Gastroesophageal sphincter (tissue), 4 donors: ENCODE results near the gene PHKA2. TPM values are rescaled to one million over a fixed set of nuclear protein-coding genes. Genes with fewer than 3 reads are reported as not detected.
A peak's percentile ranks its signal among the peaks of the same experiment; 100 is the strongest.

Source experiments
- ATAC-seq: fragments of 150-250 bp; one replicate; pipeline ENCODE4 v1.9.1; 2016; ENCODE audit warnings: mild to moderate bottlenecking, moderate library complexity
- H3K27ac ChIP-seq, 4 donors: fragments of 200-600 bp; sonication (generic) in 3 of 4; 1 replicate in 3 of 4; 2 replicates in 1 of 4; pipeline ENCODE4 v1.5.1; 2016 to 2019
- H3K27me3 ChIP-seq: fragments of 200-600 bp; sonication (generic); one replicate; pipeline ENCODE4 v1.5.1; 2019
- H3K36me3 ChIP-seq, 2 donors: fragments of 200-600 bp; sonication (generic); one replicate each; pipeline ENCODE4 v1.5.1; 2019; ENCODE audit warnings: control low read depth in 1 of 2
- H3K4me1 ChIP-seq, 3 donors: fragments of 200-600 bp; sonication (generic); 1 replicate in 2 of 3; 2 replicates in 1 of 3; pipeline ENCODE4 v1.5.1; 2016 to 2019; ENCODE audit warnings: control low read depth in 2 of 3
- H3K4me3 ChIP-seq, 2 donors: fragments of 200-600 bp; sonication (generic); one replicate each; pipeline ENCODE4 v1.5.1; 2019; ENCODE audit warnings: mild to moderate bottlenecking in 1 of 2, moderate library complexity in 1 of 2
- H3K9me3 ChIP-seq, 3 donors: fragments of 200-600 bp; sonication (generic); one replicate each; pipeline ENCODE4 v1.5.1; 2017 to 2019; ENCODE audit warnings: control low read depth in 2 of 3
- CTCF ChIP-seq, 4 experiments: fragments of 200-600 bp in 2 of 4; fragments of 450-650 bp in 2 of 4; sonication (generic) in 1 of 4; IDR thresholded peaks; one replicate each; pipeline ENCODE4 v1.5.1; 2017 to 2019; ENCODE audit warnings: antibody characterized with exemption in 4 of 4, mild to moderate bottlenecking in 2 of 4, moderate library complexity in 2 of 4
- EP300 ChIP-seq: sonication (generic); formaldehyde crosslinking; IDR thresholded peaks from one replicate; pipeline ENCODE4 v1.6.1; 2017; ENCODE audit warnings: antibody characterized with exemption, mild to moderate bottlenecking
- POLR2A ChIP-seq, 2 donors: fragments of 450-650 bp; IDR thresholded peaks; one replicate each; pipeline ENCODE4 v1.6.1; 2017; ENCODE audit warnings: antibody characterized with exemption in 2 of 2, mild to moderate bottlenecking in 2 of 2, moderate library complexity in 1 of 2
- POLR2AphosphoS5 ChIP-seq: sonication (generic); formaldehyde crosslinking; IDR thresholded peaks from one replicate; pipeline ENCODE4 v1.6.1; 2017; ENCODE audit warnings: antibody characterized with exemption
- WGBS, 2 donors: methylation state at CpG; one replicate each; pipeline ENCODE4 v1.1.5; 2018; ENCODE audit warnings: low coverage in 1 of 2; 5-methylcytosine and 5-hydroxymethylcytosine counted together
- total RNA-seq, 4 donors: library from RNA; depleted of rRNA; stranded (reverse); fragments of >200 nt; gene quantifications; one replicate each; pipeline ENCODE4 v1.1.0, GENCODE V29; 2016

PHKA2 gene
- total RNA-seq, 4 donors from 2014 or later: 3.9 to 15.1 (median 13.2) TPM

- no peaks in the 10 kb centered on the region for H3K36me3 ChIP-seq
- H3K27ac ChIP-seq: no peak overlapping the region
- H3K4me1 ChIP-seq: peaks cover 0 to 13% (median 0%) of the 10 kb centered on the region in 3 donors
- H3K27me3 ChIP-seq: no peaks in the 10 kb centered on the region
- H3K9me3 ChIP-seq: no peaks in the 10 kb centered on the region
- ATAC-seq: no peak
- WGBS, 2 donors: 53% methylated on average over 2 of the region's 7 CpGs; no CpG with 5 or more reads in 1 of the 2 donors
- TF ChIP-seq EP300 (no peak), CTCF (IDR thresholded peaks at IDR 0.05) (no peak), POLR2A (IDR thresholded peaks at IDR 0.05) (no peak), POLR2AphosphoS5 (no peak)
- H3K4me3 ChIP-seq: no peak overlapping the region
Observed at GRCh38 chrX:18877469-18877868, 106.4 kb downstream of the PHKA2 start.

GRCh38 chrX:18875256-18875878 lies 108.5 kb downstream of the PHKA2 start:
- Histone ChIP-seq H3K27ac (no peak overlapping the region), H3K4me3 (no peak overlapping the region), H3K4me1 (peaks cover 0 to 28% (median 0%) of the 10 kb centered on the region in 3 donors), H3K27me3 (no peaks in the 10 kb centered on the region), H3K9me3 (no peaks in the 10 kb centered on the region), H3K36me3 (no peaks in the 10 kb centered on the region)
- 56 to 66% methylated on average over 3 of the region's 15 CpGs for WGBS, 2 donors
- no peak for ATAC-seq
- no peak for TF ChIP-seq POLR2A (IDR thresholded peaks at IDR 0.05)
- no peak for TF ChIP-seq EP300
- no peak for TF ChIP-seq CTCF (IDR thresholded peaks at IDR 0.05)
- TF ChIP-seq POLR2AphosphoS5: no peak

- Histone ChIP-seq H3K27ac (no peak overlapping the region), H3K9me3 (no peaks in the 10 kb centered on the region), H3K27me3 (no peaks in the 10 kb centered on the region), H3K4me1 (peaks cover 0 to 28% (median 0%) of the 10 kb centered on the region in 3 donors), H3K4me3 (no peak overlapping the region), H3K36me3 (no peaks in the 10 kb centered on the region)
- 89% methylated on average over 7 of the region's 27 CpGs; no CpG with 5 or more reads in 1 of the 2 donors for WGBS, 2 donors
- TF ChIP-seq POLR2AphosphoS5: no peak
- no peak for ATAC-seq
Observed at GRCh38 chrX:18874560-18875255, 109.2 kb downstream of the PHKA2 start.

GRCh38 chrX:18873836-18874235 lies 110.1 kb downstream of the PHKA2 start:
- H3K9me3 ChIP-seq: no peaks in the 10 kb centered on the region
- H3K4me3 ChIP-seq: no peak overlapping the region
- H3K27ac ChIP-seq: no peak overlapping the region
- TF ChIP-seq POLR2AphosphoS5 (no peak), CTCF (IDR thresholded peaks at IDR 0.05) (no peak), POLR2A (IDR thresholded peaks at IDR 0.05) (no peak), EP300 (no peak)
- H3K36me3 ChIP-seq: no peaks in the 10 kb centered on the region
- no peak for ATAC-seq
- H3K27me3 ChIP-seq: no peaks in the 10 kb centered on the region
- WGBS, 2 donors: 88 to 90% methylated on average over 6 to 10 of the region's 12 CpGs
- H3K4me1 ChIP-seq: peaks cover 0 to 28% (median 0%) of the 10 kb centered on the region in 3 donors

GRCh38 chrX:18873189-18873791 lies 110.6 kb downstream of the PHKA2 start:
- Histone ChIP-seq H3K27me3 (no peaks in the 10 kb centered on the region), H3K36me3 (no peaks in the 10 kb centered on the region), H3K9me3 (no peaks in the 10 kb centered on the region), H3K27ac (peak overlapping the region in 3 of 4 donors; percentile 18 to 77 (median 70)), H3K4me1 (peaks cover 0 to 28% (median 0%) of the 10 kb centered on the region in 3 donors), H3K4me3 (peak overlapping the region in 1 of 2 donors; percentile 8)
- peak; percentile 82 for ATAC-seq
- TF ChIP-seq POLR2AphosphoS5 (peak; percentile 78), EP300 (no peak), POLR2A (IDR thresholded peaks at IDR 0.05) (no peak), CTCF (IDR thresholded peaks at IDR 0.05) (no peak)
- WGBS, 2 donors: 33% methylated on average over 1 of the region's 27 CpGs; no CpG with 5 or more reads in 1 of the 2 donors
